DOHH2 (cell line): ENCODE measurements around the gene BNC1.

Experiments
- H3F3A ChIP-seq: fragments of 200-600 bp; sonication (generic), shearing (Covaris generic); 2 replicates; pipeline ENCODE4 v1.6.0; 2016; ENCODE audit warnings: antibody characterized with exemption, mild to moderate bottlenecking; ENCODE audit not compliant: control insufficient read depth, insufficient read depth
- H3K27ac ChIP-seq: fragments of 200-600 bp; sonication (generic); 2 replicates; pipeline ENCODE4 v1.5.1; 2014; ENCODE audit warnings: low read depth, mild to moderate bottlenecking, low read length, moderate library complexity
- H3K27me3 ChIP-seq: fragments of 200-600 bp; sonication (generic); 2 replicates; pipeline ENCODE4 v1.6.1; 2014; ENCODE audit warnings: mild to moderate bottlenecking, low read length, mixed read lengths; ENCODE audit not compliant: control insufficient read depth
- H3K36me3 ChIP-seq: fragments of 200-600 bp; sonication (generic); 2 replicates; pipeline ENCODE4 v1.6.1; 2014; ENCODE audit warnings: mild to moderate bottlenecking, low read length, moderate library complexity, mixed read lengths; ENCODE audit not compliant: control insufficient read depth
- H3K4me1 ChIP-seq: fragments of 200-600 bp; sonication (generic); 2 replicates; pipeline ENCODE4 v1.6.1; 2014; ENCODE audit warnings: mild to moderate bottlenecking, low read length, mixed read lengths; ENCODE audit not compliant: control insufficient read depth
- H3K4me2 ChIP-seq: fragments of 200-600 bp; sonication (generic); 2 replicates; pipeline ENCODE4 v1.6.0; 2014; ENCODE audit warnings: mild to moderate bottlenecking, low read length, moderate library complexity
- H3K4me3 ChIP-seq: fragments of 200-600 bp; sonication (generic); 2 replicates; pipeline ENCODE4 v1.5.1; 2014; ENCODE audit warnings: mild to moderate bottlenecking, low read length, mixed read lengths
- H3K79me2 ChIP-seq: fragments of 200-600 bp; sonication (generic); 2 replicates; pipeline ENCODE4 v1.6.1; 2014; ENCODE audit warnings: mild to moderate bottlenecking, low read length, mixed read lengths; ENCODE audit not compliant: control insufficient read depth
- H3K9me2 ChIP-seq: fragments of 200-600 bp; sonication (generic); replicated peaks from 2 replicates; pipeline ENCODE4 v1.6.1; 2014; ENCODE audit warnings: mild to moderate bottlenecking, low read length, mixed read lengths; ENCODE audit not compliant: control insufficient read depth
- H3K9me3 ChIP-seq: fragments of 200-600 bp; sonication (generic); 2 replicates; pipeline ENCODE4 v1.6.1; 2014; ENCODE audit warnings: antibody characterized with exemption, low read length, mixed read lengths; ENCODE audit not compliant: control insufficient read depth, insufficient read depth
- H4K20me1 ChIP-seq: fragments of 200-600 bp; sonication (generic); 2 replicates; pipeline ENCODE4 v1.6.0; 2014; ENCODE audit warnings: low read depth, mild to moderate bottlenecking, antibody characterized with exemption, low read length, moderate library complexity; ENCODE audit not compliant: control insufficient read depth, insufficient read depth
- CTCF ChIP-seq: fragments of 200-600 bp; sonication (generic); IDR thresholded peaks from one replicate; pipeline ENCODE4 v1.5.1; 2014; ENCODE audit warnings: antibody characterized with exemption, mild to moderate bottlenecking, low read depth, low read length; ENCODE audit not compliant: poor library complexity, severe bottlenecking
- EZH2phosphoT487 ChIP-seq: fragments of 200-600 bp; sonication (generic); IDR thresholded peaks from 2 replicates; pipeline ENCODE4 v1.6.1; 2017; ENCODE audit warnings: borderline replicate concordance, mild to moderate bottlenecking, antibody characterized with exemption, low read length, moderate library complexity, mixed read lengths

BNC1 gene

GRCh38 chr15:83208367-83208661 lies 76.2 kb downstream of the BNC1 start:
- no peaks in the 10 kb centered on the region for H3K4me1 ChIP-seq
- H3K4me3 ChIP-seq: no peak overlapping the region
- no peak overlapping the region for H3K4me2 ChIP-seq
- no peaks in the 10 kb centered on the region for H3F3A ChIP-seq
- H3K27ac ChIP-seq: no peak overlapping the region
- H3K9me3 ChIP-seq: no peaks in the 10 kb centered on the region; the same call in 1 of the 2 replicates
- H4K20me1 ChIP-seq: no peaks in the 10 kb centered on the region
- TF ChIP-seq CTCF (no peak), EZH2phosphoT487 (no peak)
- no peaks in the 10 kb centered on the region for H3K9me2 ChIP-seq
- H3K27me3 ChIP-seq: peaks cover 10% of the 10 kb centered on the region; the same call in 1 of the 2 replicates
- no peaks in the 10 kb centered on the region for H3K79me2 ChIP-seq
- H3K36me3 ChIP-seq: no peaks in the 10 kb centered on the region

DNA sequence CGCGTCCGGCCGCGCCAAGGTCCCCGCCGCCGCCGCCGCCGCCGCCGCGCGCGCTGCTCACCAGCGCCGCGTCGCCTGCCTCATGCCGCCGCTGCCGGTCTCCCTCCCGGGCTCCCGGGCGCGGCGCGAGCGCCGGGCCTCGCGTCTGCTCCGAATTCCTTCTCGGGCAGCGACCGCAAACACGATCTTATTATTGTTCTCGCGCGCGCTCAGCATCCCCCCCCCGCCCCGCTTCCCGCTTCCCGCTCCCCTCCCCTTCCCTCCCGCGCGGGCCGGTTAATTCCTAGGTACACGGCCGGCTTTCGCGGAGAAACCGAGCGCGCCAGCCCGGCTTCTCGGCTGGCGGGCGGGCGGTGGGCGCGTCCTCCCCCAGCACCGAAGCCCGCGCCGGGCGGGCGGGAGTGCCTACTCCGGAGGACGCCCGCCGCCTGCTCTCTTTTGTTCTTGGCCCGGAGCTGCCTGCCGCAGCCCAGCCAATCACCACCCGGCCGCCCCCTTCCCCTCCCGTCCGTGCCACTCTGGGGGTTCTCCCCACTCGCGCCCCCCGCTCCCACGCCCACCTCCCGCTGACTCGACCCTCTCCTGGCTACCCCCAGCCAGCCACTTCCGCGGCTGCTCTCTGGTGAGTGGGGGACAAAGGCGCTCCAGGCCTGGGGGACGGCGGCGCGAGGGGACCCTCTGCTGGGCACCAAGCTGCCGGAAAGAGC lies 76.7 kb downstream of the BNC1 start, which contains the start of gene HDGFL3:
Gene HDGFL3 (minus strand): TSS at position 164 of the 707 bp plus-strand sequence. CDS start 409 bp downstream, outside the sequence.
- H3K4me1 ChIP-seq: no peaks in the 10 kb centered on the region
- TF ChIP-seq CTCF: no peak
- no peaks in the 10 kb centered on the region for H3K79me2 ChIP-seq
- no peaks in the 10 kb centered on the region for H3F3A ChIP-seq
- H3K9me3 ChIP-seq: no peaks in the 10 kb centered on the region; the same call in 1 of the 2 replicates
- H3K27me3 ChIP-seq: peaks cover 10% of the 10 kb centered on the region; the same call in 1 of the 2 replicates
- no peak within 1 kb of the TSS for H3K4me3 ChIP-seq
- H3K36me3 ChIP-seq: no peaks in the 10 kb centered on the region
- H3K9me2 ChIP-seq: no peaks in the 10 kb centered on the region
- no peaks in the 10 kb centered on the region for H4K20me1 ChIP-seq
- H3K27ac ChIP-seq: no peak within 1 kb of the TSS
- no peak within 1 kb of the TSS for H3K4me2 ChIP-seq

DNA sequence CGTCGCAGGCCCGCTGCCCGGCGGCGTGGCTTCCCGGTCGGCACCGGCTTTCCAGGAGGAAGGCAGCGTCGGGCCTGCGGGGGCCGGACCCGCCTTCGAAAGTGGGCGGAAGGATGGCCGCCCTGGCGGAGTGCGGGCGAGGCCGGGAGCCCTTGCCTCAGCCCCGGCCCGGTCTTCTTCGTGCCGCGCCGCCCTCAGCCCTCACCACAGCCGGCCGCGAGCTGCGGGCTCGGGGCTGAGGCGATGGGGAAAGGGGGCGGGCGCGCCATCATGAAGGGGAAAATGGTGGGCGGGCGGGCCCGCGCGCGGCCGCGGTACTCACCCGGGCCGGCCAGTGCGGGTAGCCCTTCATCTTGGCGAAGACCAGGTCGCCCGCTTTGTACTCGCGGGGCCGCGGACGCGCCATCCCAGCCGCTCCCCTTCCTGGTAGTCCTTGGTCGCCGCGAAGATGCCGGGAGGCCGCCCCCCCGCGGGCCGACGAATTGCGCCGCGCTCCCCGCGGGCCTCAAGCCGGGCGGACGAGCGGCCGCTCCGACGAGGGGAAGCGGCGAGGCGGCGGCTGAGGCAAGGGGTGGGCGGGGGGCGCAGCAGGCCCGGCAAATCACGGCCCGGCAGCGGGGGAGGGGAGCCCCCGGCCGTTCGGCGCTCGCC lies 77.3 kb downstream of the BNC1 start:
- Histone ChIP-seq H4K20me1 (no peaks in the 10 kb centered on the region), H3F3A (no peaks in the 10 kb centered on the region), H3K79me2 (no peaks in the 10 kb centered on the region), H3K4me1 (no peaks in the 10 kb centered on the region), H3K9me2 (no peaks in the 10 kb centered on the region), H3K36me3 (no peaks in the 10 kb centered on the region), H3K27me3 (peaks cover 10% of the 10 kb centered on the region; the same call in 1 of the 2 replicates), H3K4me2 (no peak overlapping the region), H3K27ac (no peak overlapping the region), H3K9me3 (no peaks in the 10 kb centered on the region; the same call in 1 of the 2 replicates), H3K4me3 (no peak overlapping the region)
- TF ChIP-seq EZH2phosphoT487 (no peak), CTCF (no peak)
